CD4-positive, CD25-positive, alpha-beta regulatory T cell (primary cell): ENCODE data around the gene DMTF1. TPM values are rescaled to one million over a fixed set of nuclear protein-coding genes. Genes with fewer than 3 reads are reported as not detected.

Source experiments
- ATAC-seq, 2 donors: fragments of 150-1000 bp; cut with Tn5 transposase; one replicate each; pipeline ENCODE4 v1.10.0; 2021; ENCODE audit warnings: low read depth in 2 of 2, moderate number of reproducible peaks in 2 of 2, moderate library complexity in 1 of 2
- DNase-seq, 3 donors: peaks; one replicate each; pipeline versions ENCODE4 v3.0.0 to v3.0.0-alpha.2; 2012 to 2022; ENCODE audit warnings: mixed read lengths in 1 of 3
- H3K27ac ChIP-seq: one replicate; pipeline ENCODE4 v1.7.0; 2013; ENCODE audit warnings: mild to moderate bottlenecking, low read length; ENCODE audit not compliant: insufficient read depth, poor library complexity, severe bottlenecking
- H3K27me3 ChIP-seq: one replicate; pipeline ENCODE4 v1.7.0; 2013; ENCODE audit warnings: low read length; ENCODE audit not compliant: control insufficient read depth, insufficient read depth
- H3K36me3 ChIP-seq: one replicate; pipeline ENCODE4 v1.7.0; 2013; ENCODE audit warnings: mild to moderate bottlenecking, low read length, moderate library complexity; ENCODE audit not compliant: control insufficient read depth, insufficient read depth
- H3K4me1 ChIP-seq: 2 replicates; pipeline ENCODE4 v1.7.0; 2013; ENCODE audit warnings: mild to moderate bottlenecking, low read length; ENCODE audit not compliant: insufficient read depth, control insufficient read depth, poor library complexity, severe bottlenecking
- H3K4me3 ChIP-seq: one replicate; pipeline ENCODE4 v1.7.0; 2013; ENCODE audit warnings: low read depth, mild to moderate bottlenecking, low read length, moderate library complexity
- H3K9me3 ChIP-seq, 2 experiments: 1 replicate in 1 of 2; 2 replicates in 1 of 2; pipeline ENCODE4 v1.7.0; 2013; ENCODE audit warnings: low read length in 2 of 2, mild to moderate bottlenecking in 1 of 2, moderate library complexity in 1 of 2; ENCODE audit not compliant: control insufficient read depth in 2 of 2
- H3K27ac Mint-ChIP-seq, 3 donors: one replicate each; pipeline ENCODE4 v1.8.0; 2020 to 2022; ENCODE audit warnings: mild to moderate bottlenecking in 3 of 3, mixed read lengths in 3 of 3, moderate library complexity in 2 of 3
- H3K27me3 Mint-ChIP-seq: one replicate; pipeline ENCODE4 v1.8.0; 2022; ENCODE audit warnings: mild to moderate bottlenecking, mixed read lengths
- H3K36me3 Mint-ChIP-seq: one replicate; pipeline ENCODE4 v1.8.0; 2020; ENCODE audit warnings: mixed read lengths
- H3K4me1 Mint-ChIP-seq, 4 donors: one replicate each; pipeline ENCODE4 v1.8.0; 2020 to 2022; ENCODE audit warnings: mixed read lengths in 4 of 4, mild to moderate bottlenecking in 1 of 4
- H3K4me3 Mint-ChIP-seq, 4 donors: one replicate each; pipeline ENCODE4 v1.8.0; 2020 to 2022; ENCODE audit warnings: mild to moderate bottlenecking in 4 of 4, mixed read lengths in 4 of 4, moderate library complexity in 3 of 4
- H3K9me3 Mint-ChIP-seq, 7 donors: one replicate each; pipeline ENCODE4 v1.8.0; 2020 to 2022; ENCODE audit warnings: mixed read lengths in 7 of 7, mild to moderate bottlenecking in 3 of 7, moderate library complexity in 2 of 7
- polyA plus RNA-seq, 4 donors: library from polyadenylated mRNA; unstranded; fragments of 300-500 nt; fragmentation: Illumina TruSeq; gene quantifications; one replicate each; pipeline ENCODE4 v1.2.3, GENCODE V29; 2021
- total RNA-seq: library from RNA; stranded (reverse); gene quantifications from one replicate; pipeline ENCODE4 v1.2.3, GENCODE V29; 2022

DMTF1 gene
- total and polyA plus RNA-seq, 5 donors from 2014 or later: 27.9 to 167 (median 32.5) TPM

DNA sequence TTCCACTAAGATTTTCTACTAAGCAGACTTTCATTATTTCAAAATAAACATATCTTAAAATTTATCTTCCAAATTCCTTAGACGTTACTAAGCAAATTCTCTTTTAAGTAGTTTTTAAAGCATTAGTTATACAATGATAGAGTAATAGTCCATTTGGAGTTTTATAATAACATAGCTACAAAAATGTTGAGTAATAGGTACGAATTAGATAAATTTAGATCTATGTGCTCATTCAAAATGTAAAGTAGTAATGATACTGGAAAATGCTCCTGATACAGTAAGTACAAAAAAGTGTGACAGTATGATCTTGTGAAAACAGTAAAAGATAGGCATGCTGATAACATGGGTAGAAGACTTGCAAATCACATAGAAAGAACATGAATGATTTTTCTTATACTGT lies 4.5 kb downstream of the DMTF1 start:
- Mint-ChIP-seq H3K36me3 (peaks cover 12% of the 10 kb centered on the region), H3K27ac (peak overlapping the region in 2 of 3 donors; percentile 12 to 32)
- no peak overlapping the region for H3K27ac ChIP-seq

DNA sequence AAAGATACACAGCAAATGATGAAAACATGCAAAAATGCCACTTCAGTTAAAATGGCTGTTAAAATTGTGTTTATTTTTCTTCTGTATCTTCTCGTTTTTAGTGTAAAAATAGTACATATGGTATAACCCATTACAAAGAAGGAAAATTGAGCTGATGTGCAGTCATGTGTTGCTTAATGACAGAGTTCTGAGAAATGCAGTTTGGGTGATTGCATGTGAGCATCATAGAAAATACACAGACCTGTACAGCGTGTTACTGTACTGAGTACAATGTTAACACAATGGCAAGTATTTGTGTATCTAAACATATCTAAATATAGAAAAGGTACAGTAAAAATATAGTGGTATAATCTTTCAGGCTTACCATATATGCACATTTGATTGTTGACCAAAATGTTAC lies 7.3 kb downstream of the DMTF1 start:
- H3K4me3 Mint-ChIP-seq: no peak overlapping the region
- H3K27ac Mint-ChIP-seq: peak overlapping the region in 1 of 3 donors; percentile 4
- H3K36me3 ChIP-seq: peaks cover 17% of the 10 kb centered on the region
- no peaks in the 10 kb centered on the region for H3K9me3 Mint-ChIP-seq
- no peaks in the 10 kb centered on the region for H3K27me3 Mint-ChIP-seq
- H3K4me3 ChIP-seq: peak overlapping the region; percentile 22
- no peaks in the 10 kb centered on the region for H3K9me3 ChIP-seq
- no peaks in the 10 kb centered on the region for H3K27me3 ChIP-seq
- peaks cover 42% of the 10 kb centered on the region for H3K4me1 ChIP-seq
- H3K4me1 Mint-ChIP-seq: peaks cover 45 to 80% (median 68%) of the 10 kb centered on the region in 4 donors
- ATAC-seq (no peak), DNase-seq (no peak)
- H3K27ac ChIP-seq: no peak overlapping the region
- peaks cover 20% of the 10 kb centered on the region for H3K36me3 Mint-ChIP-seq

More for the DNA sequence above, 4.5 kb downstream of the DMTF1 start:
- peak overlapping the region; percentile 5 to 63 (median 41) for H3K4me3 Mint-ChIP-seq
- Histone ChIP-seq H3K36me3 (no peaks in the 10 kb centered on the region), H3K9me3 (no peaks in the 10 kb centered on the region), H3K4me3 (peak overlapping the region; percentile 97), H3K4me1 (peaks cover 60% of the 10 kb centered on the region), H3K27me3 (no peaks in the 10 kb centered on the region)
- DNase-seq (no peak), ATAC-seq (no peak)
- H3K27me3 Mint-ChIP-seq: no peaks in the 10 kb centered on the region
- H3K9me3 Mint-ChIP-seq: no peaks in the 10 kb centered on the region
- peaks cover 51 to 86% (median 67%) of the 10 kb centered on the region in 4 donors for H3K4me1 Mint-ChIP-seq

DNA sequence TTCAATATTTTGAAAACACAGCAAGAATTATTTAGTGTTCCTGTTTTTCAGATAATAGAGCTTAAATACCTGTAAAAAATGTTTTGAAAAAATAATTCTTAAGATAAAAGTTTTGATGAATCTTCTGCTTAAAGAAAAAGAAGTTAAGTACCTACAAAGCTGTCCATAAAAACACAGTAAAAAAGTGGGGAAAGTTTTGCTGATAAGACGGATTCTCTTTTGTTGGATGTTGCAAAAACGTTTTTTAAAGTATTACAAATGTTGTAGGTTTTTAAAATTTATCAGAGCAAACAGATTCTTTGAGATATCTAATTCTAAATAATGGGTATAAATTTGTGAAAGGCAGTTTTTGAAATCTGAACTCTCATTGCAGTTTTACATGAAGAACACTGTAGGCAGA lies 12.2 kb downstream of the DMTF1 start:
- peaks cover 54% of the 10 kb centered on the region for H3K36me3 Mint-ChIP-seq
- peaks cover 12% of the 10 kb centered on the region for H3K4me1 ChIP-seq
- peaks cover 65% of the 10 kb centered on the region for H3K36me3 ChIP-seq
- no peak overlapping the region for H3K27ac ChIP-seq
- no peak overlapping the region for H3K27ac Mint-ChIP-seq
- DNase-seq: no peak
- no peak overlapping the region for H3K4me3 Mint-ChIP-seq
- no peaks in the 10 kb centered on the region for H3K9me3 ChIP-seq
- H3K27me3 ChIP-seq: no peaks in the 10 kb centered on the region
- peaks cover 32 to 65% (median 47%) of the 10 kb centered on the region in 4 donors for H3K4me1 Mint-ChIP-seq
- no peak for ATAC-seq
- no peaks in the 10 kb centered on the region for H3K9me3 Mint-ChIP-seq
- H3K4me3 ChIP-seq: no peak overlapping the region
- no peaks in the 10 kb centered on the region for H3K27me3 Mint-ChIP-seq

DNA sequence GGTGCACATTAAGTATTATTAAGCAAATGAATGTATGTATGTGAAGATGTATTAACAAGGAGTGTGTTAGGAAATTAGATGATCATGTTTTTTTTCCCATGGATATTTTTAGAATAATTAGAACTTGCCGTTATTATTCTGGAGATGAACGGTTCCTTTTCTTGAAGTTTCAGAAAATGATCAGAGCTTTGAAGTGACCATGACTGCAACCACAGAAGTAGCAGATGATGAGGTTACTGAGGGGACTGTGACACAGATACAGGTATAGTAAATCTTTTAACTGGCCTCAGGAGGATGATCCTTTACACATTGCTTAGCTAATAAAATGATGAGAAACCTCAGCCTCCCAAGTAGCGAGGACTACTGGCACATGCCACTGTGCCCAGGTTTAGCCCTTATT lies 18.6 kb downstream of the DMTF1 start:
- no peaks in the 10 kb centered on the region for H3K27me3 Mint-ChIP-seq
- Histone ChIP-seq H3K4me1 (no peaks in the 10 kb centered on the region), H3K27me3 (no peaks in the 10 kb centered on the region), H3K27ac (no peak overlapping the region), H3K4me3 (no peak overlapping the region), H3K9me3 (no peaks in the 10 kb centered on the region), H3K36me3 (peaks cover 96% of the 10 kb centered on the region)
- ATAC-seq: no peak
- H3K4me3 Mint-ChIP-seq: no peak overlapping the region
- peaks cover 60% of the 10 kb centered on the region for H3K36me3 Mint-ChIP-seq
- no peaks in the 10 kb centered on the region for H3K9me3 Mint-ChIP-seq
- H3K27ac Mint-ChIP-seq: peak overlapping the region in 2 of 3 donors; percentile 3 to 81
- peaks cover 24 to 38% (median 33%) of the 10 kb centered on the region in 4 donors for H3K4me1 Mint-ChIP-seq
- DNase-seq: no peak

DNA sequence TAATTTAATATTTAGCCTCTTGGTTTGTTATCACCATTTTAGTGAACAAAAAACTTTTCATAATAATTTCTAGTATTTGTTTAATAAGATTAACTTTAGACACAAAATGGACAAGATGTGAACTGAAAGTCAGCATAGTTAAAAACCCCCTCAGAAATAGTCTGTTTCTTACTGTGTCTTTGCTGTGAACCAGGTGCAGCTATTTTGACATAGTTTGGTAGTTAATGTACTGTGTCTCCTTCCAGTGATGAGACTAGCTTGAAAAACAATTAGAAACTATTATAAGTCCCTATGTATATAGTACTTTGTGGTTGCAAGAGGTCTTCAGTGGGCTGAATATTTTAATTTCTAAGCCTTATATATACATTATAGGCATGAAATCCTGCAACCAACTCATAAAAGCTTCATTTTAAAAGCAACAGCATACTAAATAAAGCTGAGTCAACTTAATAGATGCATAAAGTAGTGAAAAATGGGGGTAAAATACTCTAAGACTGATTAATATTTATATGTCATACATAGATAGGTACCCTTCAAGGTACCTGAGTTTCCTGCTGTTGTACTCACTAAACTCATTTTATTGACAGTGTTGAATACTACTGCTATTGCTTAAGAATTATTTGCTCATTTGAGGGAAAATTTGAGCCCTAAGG lies 19.2 kb downstream of the DMTF1 start:
- Mint-ChIP-seq H3K9me3 (no peaks in the 10 kb centered on the region), H3K4me1 (peaks cover 29 to 38% (median 36%) of the 10 kb centered on the region in 4 donors), H3K4me3 (no peak overlapping the region), H3K36me3 (peaks cover 57% of the 10 kb centered on the region), H3K27me3 (no peaks in the 10 kb centered on the region), H3K27ac (peak overlapping the region in 1 of 3 donors; percentile 81)
- peaks cover 94% of the 10 kb centered on the region for H3K36me3 ChIP-seq
- no peak for DNase-seq
- ATAC-seq: no peak
- H3K9me3 ChIP-seq: no peaks in the 10 kb centered on the region
- no peaks in the 10 kb centered on the region for H3K27me3 ChIP-seq
- no peak overlapping the region for H3K4me3 ChIP-seq
- no peak overlapping the region for H3K27ac ChIP-seq
- H3K4me1 ChIP-seq: no peaks in the 10 kb centered on the region

DNA sequence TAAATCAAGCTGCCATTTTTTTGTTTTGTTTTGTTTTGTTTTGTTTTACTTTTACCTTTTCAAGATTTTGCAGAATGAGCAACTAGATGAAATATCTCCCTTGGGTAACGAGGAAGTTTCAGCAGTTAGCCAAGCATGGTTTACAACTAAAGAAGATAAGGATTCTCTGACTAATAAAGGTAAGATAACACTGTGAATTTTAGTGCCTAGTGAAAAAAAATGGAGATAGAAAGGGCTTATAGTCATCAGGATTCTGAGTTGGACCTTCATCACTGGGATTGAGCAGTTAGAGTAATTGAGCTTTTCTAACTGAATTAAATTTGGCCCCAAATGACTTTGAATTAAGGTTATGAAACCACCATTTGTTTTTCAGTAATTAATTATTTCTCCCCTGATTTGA lies 21.2 kb downstream of the DMTF1 start:
- H3K4me3 Mint-ChIP-seq: no peak overlapping the region
- H3K4me3 ChIP-seq: no peak overlapping the region
- peaks cover 33 to 45% (median 36%) of the 10 kb centered on the region in 4 donors for H3K4me1 Mint-ChIP-seq
- peaks cover 51% of the 10 kb centered on the region for H3K36me3 Mint-ChIP-seq
- no peak overlapping the region for H3K27ac ChIP-seq
- H3K27me3 Mint-ChIP-seq: no peaks in the 10 kb centered on the region
- H3K27me3 ChIP-seq: no peaks in the 10 kb centered on the region
- no peaks in the 10 kb centered on the region for H3K4me1 ChIP-seq
- H3K9me3 Mint-ChIP-seq: no peaks in the 10 kb centered on the region
- H3K36me3 ChIP-seq: peaks cover 85% of the 10 kb centered on the region
- DNase-seq (no peak), ATAC-seq (no peak)
- peak overlapping the region in 2 of 3 donors; percentile 2 to 16 for H3K27ac Mint-ChIP-seq
- H3K9me3 ChIP-seq: no peaks in the 10 kb centered on the region

DNA sequence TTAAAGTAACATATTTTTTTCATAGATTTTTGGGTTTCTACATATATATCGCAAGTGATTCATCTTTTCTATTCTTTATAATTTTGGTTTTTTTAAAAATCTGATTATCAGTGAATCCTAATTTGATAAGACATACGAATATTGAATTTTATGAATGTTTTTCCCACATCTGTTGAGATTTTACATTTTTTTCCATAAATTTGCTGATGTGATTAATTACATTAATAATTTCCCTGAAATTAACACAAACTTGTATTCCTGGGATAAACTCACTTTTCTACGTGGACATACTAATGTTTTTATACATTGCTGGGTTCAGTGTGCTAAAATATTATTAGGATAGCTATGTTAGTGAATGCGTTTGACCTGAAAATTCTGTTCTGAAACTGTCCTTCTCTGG lies 26.1 kb downstream of the DMTF1 start:
- no peak for DNase-seq
- H3K27me3 ChIP-seq: no peaks in the 10 kb centered on the region
- H3K4me1 ChIP-seq: no peaks in the 10 kb centered on the region
- Mint-ChIP-seq H3K4me1 (peaks cover 29 to 35% (median 34%) of the 10 kb centered on the region in 4 donors), H3K9me3 (no peaks in the 10 kb centered on the region), H3K27ac (peak overlapping the region in 1 of 3 donors; percentile 45), H3K4me3 (no peak overlapping the region), H3K27me3 (no peaks in the 10 kb centered on the region), H3K36me3 (peaks cover 49% of the 10 kb centered on the region)
- H3K27ac ChIP-seq: no peak overlapping the region
- no peak overlapping the region for H3K4me3 ChIP-seq
- no peaks in the 10 kb centered on the region for H3K9me3 ChIP-seq
- H3K36me3 ChIP-seq: peaks cover 74% of the 10 kb centered on the region
- ATAC-seq: no peak

DNA sequence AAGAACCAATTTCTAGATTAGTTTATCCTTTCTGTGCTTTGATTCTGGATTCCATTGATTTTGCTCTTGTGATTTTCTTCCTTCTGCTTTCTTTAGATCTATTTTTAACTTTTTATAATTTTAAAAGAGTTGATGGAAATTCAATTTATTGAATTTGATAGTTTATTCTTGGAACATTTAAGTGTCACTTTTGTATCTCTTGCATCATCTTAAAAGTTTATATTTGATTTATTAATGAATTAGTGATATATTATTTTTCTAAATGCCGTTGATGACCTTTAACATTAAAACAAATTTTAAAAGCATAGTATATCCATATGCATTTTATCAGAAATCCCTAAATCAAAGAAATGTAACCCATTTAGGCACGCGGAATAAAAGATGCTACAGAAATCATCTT lies 26.9 kb downstream of the DMTF1 start:
- peaks cover 51% of the 10 kb centered on the region for H3K36me3 Mint-ChIP-seq
- H3K27ac ChIP-seq: no peak overlapping the region
- no peak overlapping the region for H3K4me3 ChIP-seq
- H3K27me3 ChIP-seq: no peaks in the 10 kb centered on the region
- no peak overlapping the region for H3K4me3 Mint-ChIP-seq
- ATAC-seq (no peak), DNase-seq (no peak)
- H3K27me3 Mint-ChIP-seq: no peaks in the 10 kb centered on the region
- peaks cover 29 to 38% (median 31%) of the 10 kb centered on the region in 4 donors for H3K4me1 Mint-ChIP-seq
- no peaks in the 10 kb centered on the region for H3K9me3 ChIP-seq
- H3K9me3 Mint-ChIP-seq: no peaks in the 10 kb centered on the region
- no peaks in the 10 kb centered on the region for H3K4me1 ChIP-seq
- peaks cover 74% of the 10 kb centered on the region for H3K36me3 ChIP-seq
- H3K27ac Mint-ChIP-seq: peak overlapping the region in 1 of 3 donors; percentile 52
